Vagina (tissue), 2 donors: Measurements from ENCODE around the gene RPS6KB2. TPM values are rescaled to one million over a fixed set of nuclear protein-coding genes. Genes with fewer than 3 reads are reported as not detected.

ENCODE experiments used
- DNase-seq, 2 donors: peaks; one replicate each; pipeline ENCODE4 v3.0.0-alpha.2; 2017; ENCODE audit errors: extremely low spot score in 2 of 2
- H3K27ac ChIP-seq: fragments of 200-600 bp; sonication (generic); one replicate; pipeline ENCODE4 v1.5.1; 2019
- H3K27me3 ChIP-seq: fragments of 200-600 bp; sonication (generic); one replicate; pipeline ENCODE4 v1.5.1; 2019
- H3K36me3 ChIP-seq, 2 donors: fragments of 200-600 bp; sonication (generic); one replicate each; pipeline ENCODE4 v1.5.1; 2017 to 2019
- H3K4me1 ChIP-seq: fragments of 200-600 bp; sonication (generic); one replicate; pipeline ENCODE4 v1.5.1; 2019
- H3K4me3 ChIP-seq, 2 donors: fragments of 200-600 bp; sonication (generic); 1 replicate in 1 of 2; 2 replicates in 1 of 2; pipeline ENCODE4 v1.5.1; 2016 to 2019
- H3K9me3 ChIP-seq: fragments of 200-600 bp; sonication (generic); one replicate; pipeline ENCODE4 v1.5.1; 2019
- CTCF ChIP-seq, 3 experiments: fragments of 450-650 bp in 2 of 3; fragments of 200-600 bp in 1 of 3; sonication (generic) in 1 of 3; IDR thresholded peaks; one replicate each; pipeline ENCODE4 v1.5.1; 2017 to 2019; ENCODE audit warnings: antibody characterized with exemption in 3 of 3, mild to moderate bottlenecking in 2 of 3, moderate library complexity in 2 of 3
- POLR2A ChIP-seq, 2 donors: fragments of 450-650 bp; IDR thresholded peaks; one replicate each; pipeline ENCODE4 v1.6.1; 2017; ENCODE audit warnings: antibody characterized with exemption in 2 of 2, mild to moderate bottlenecking in 2 of 2, moderate library complexity in 2 of 2
- POLR2AphosphoS5 ChIP-seq, 2 donors: sonication (generic); formaldehyde crosslinking; IDR thresholded peaks; one replicate each; pipeline ENCODE4 v1.9.0; 2017; ENCODE audit warnings: antibody characterized with exemption in 2 of 2, mild to moderate bottlenecking in 2 of 2, low read depth in 1 of 2; ENCODE audit not compliant: insufficient read depth in 1 of 2
- intact Hi-C: fragments of 100-400 bp; cut with DNase I; formaldehyde crosslinking; loops from one replicate; pipeline ENCODE4 v1.15.1; 2023
- small RNA-seq: library from RNA; depleted of rRNA; stranded (forward); fragments of <200 nt; gene quantifications from one replicate; pipeline ENCODE3, GENCODE V24; 2016
- total RNA-seq: library from RNA; depleted of rRNA; stranded (reverse); fragments of >200 nt; gene quantifications from one replicate; pipeline ENCODE4 v1.2.3, GENCODE V29; 2016

Gene RPS6KB2
- total RNA-seq, 1 donor from 2014 or later = 50.6 TPM

DNA sequence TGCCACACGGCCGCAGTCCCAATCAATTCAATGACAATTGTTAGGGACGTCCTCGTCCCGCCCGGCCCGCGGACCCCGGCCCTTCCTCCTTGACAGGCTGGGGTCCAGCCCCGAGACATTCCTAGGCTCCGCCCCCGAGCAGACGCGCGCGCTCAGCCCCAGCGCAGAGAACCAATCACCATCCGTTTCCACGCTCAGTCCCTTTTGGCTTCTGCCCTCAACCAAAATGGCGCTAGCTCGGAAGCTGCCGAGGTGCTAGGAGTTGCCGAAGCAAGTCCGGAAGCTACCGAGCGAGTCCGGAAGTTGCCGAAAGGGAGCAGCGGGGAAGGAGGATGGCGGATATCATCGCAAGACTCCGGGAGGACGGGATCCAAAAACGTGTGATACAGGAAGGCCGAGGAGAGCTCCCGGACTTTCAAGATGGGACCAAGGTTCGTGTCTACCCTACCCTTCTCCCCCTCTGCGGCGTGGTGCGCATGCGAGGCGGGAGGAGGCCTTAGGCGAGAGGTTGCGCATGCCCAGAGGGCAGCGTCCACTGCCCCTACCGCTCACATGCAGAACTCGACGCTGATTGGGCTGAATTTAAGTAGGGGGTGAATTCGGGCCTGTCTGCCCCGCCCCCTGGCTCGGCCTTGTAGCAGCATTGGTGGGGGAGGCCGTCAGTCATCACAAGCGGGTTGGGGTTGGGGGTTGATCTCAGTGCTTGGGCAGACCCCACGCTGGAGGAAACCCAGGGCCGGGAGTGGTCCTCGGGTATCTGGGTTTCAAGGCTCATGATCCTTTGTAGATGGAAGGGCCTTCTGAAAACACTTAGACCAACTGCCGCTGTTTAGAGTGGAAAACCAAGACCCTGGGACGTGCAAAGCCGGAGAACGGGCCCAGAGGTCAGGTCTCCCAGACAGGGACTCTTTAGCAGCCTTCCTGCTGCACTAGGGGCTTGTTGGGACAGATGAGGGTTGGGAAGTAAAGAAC is 54.8 kb downstream of the RPS6KB2 start, which contains the start of gene AIP:
Gene AIP, plus strand, starts transcription at position 200 of the 972 bp plus-strand sequence. Its CDS starts 133 bp downstream, at position 333.
- TF ChIP-seq POLR2AphosphoS5 (IDR thresholded peaks at IDR 0.05; ENCODE audit: insufficient read depth in 1 of 2, low read depth in 1 of 2) (peak; percentile 96 to 97), POLR2A (IDR thresholded peaks at IDR 0.05) (peak in 1 of 2 donors; percentile 28), CTCF (IDR thresholded peaks at IDR 0.05) (peak in 1 of 3 experiments; percentile 25)
- DNase-seq = peak in 1 of 2 donors; percentile 97
- Histone ChIP-seq H3K27ac (peak within 1 kb of the TSS; percentile 78), H3K36me3 (peaks cover 0 to 11% of the 10 kb centered on the region in 2 donors), H3K27me3 (no peaks in the 10 kb centered on the region), H3K4me1 (peaks cover 33% of the 10 kb centered on the region), H3K4me3 (peak within 1 kb of the TSS; percentile 55 to 61), H3K9me3 (no peaks in the 10 kb centered on the region)
- intact Hi-C loops = no loop called here

- H3K27ac ChIP-seq = peak overlapping the region; percentile 78
- peak overlapping the region; percentile 55 to 61 for H3K4me3 ChIP-seq
- TF ChIP-seq CTCF (IDR thresholded peaks at IDR 0.05) = no peak
- TF ChIP-seq POLR2A (IDR thresholded peaks at IDR 0.05) = no peak
- no peak for TF ChIP-seq POLR2AphosphoS5 (IDR thresholded peaks at IDR 0.05; ENCODE audit: insufficient read depth in 1 of 2, low read depth in 1 of 2)
- peaks cover 0 to 11% of the 10 kb centered on the region in 2 donors for H3K36me3 ChIP-seq
- intact Hi-C loops = no loop called here
- H3K27me3 ChIP-seq = no peaks in the 10 kb centered on the region
- no peak for DNase-seq
- no peaks in the 10 kb centered on the region for H3K9me3 ChIP-seq
- H3K4me1 ChIP-seq = peaks cover 33% of the 10 kb centered on the region
These were observed 55.8 kb downstream of the RPS6KB2 start for GRCh38 chr11:67483831-67484665.

GRCh38 chr11:67484847-67485311 is 56.6 kb downstream of the RPS6KB2 start:
- no peak for TF ChIP-seq POLR2A (IDR thresholded peaks at IDR 0.05)
- no peak for TF ChIP-seq CTCF (IDR thresholded peaks at IDR 0.05)
- no peak for TF ChIP-seq POLR2AphosphoS5 (IDR thresholded peaks at IDR 0.05; ENCODE audit: insufficient read depth in 1 of 2, low read depth in 1 of 2)
- Histone ChIP-seq H3K9me3 (no peaks in the 10 kb centered on the region), H3K36me3 (peaks cover 0 to 15% of the 10 kb centered on the region in 2 donors), H3K27ac (no peak overlapping the region), H3K27me3 (no peaks in the 10 kb centered on the region), H3K4me1 (peaks cover 33% of the 10 kb centered on the region), H3K4me3 (no peak overlapping the region)
- DNase-seq = no peak
- intact Hi-C loops = no loop called here

Small RNAs within 50 kb of the gene (small RNA-seq; reads per million reads assigned to genes)
- not detected for gene RNU6-1238P

Other genes with a start within 250 kb of the RPS6KB2 start
- 100 TPM for gene GRK2, start 162.0 kb upstream of the RPS6KB2 start, total RNA-seq
- 62.9 TPM for gene ANKRD13D, start 139.2 kb upstream of the RPS6KB2 start, total RNA-seq
- 98.0 TPM for gene SSH3, start 125.0 kb upstream of the RPS6KB2 start, total RNA-seq
- 80.0 TPM for gene POLD4, start 74.9 kb upstream of the RPS6KB2 start, total RNA-seq
- gene CLCF1, start 54.9 kb upstream of the RPS6KB2 start, total RNA-seq = 20.6 TPM
- 20.6 TPM for gene RAD9A, start 36.5 kb upstream of the RPS6KB2 start, total RNA-seq
- gene PPP1CA, start 26.6 kb upstream of the RPS6KB2 start, total RNA-seq = 102 TPM
- gene TBC1D10C, start 24.4 kb upstream of the RPS6KB2 start, total RNA-seq = 6.6 TPM
- 1.7 TPM for gene CARNS1, start 12.8 kb upstream of the RPS6KB2 start, total RNA-seq
- gene PTPRCAP, start 9.2 kb downstream of the RPS6KB2 start, total RNA-seq = 18.2 TPM
- gene CORO1B, start 15.0 kb downstream of the RPS6KB2 start, total RNA-seq = 70.7 TPM
- gene GPR152, start 24.2 kb downstream of the RPS6KB2 start, total RNA-seq = not detected
- 0.98 TPM for gene CABP4, start 26.9 kb downstream of the RPS6KB2 start, total RNA-seq
- gene TMEM134, start 40.8 kb downstream of the RPS6KB2 start, total RNA-seq = 88.6 TPM
- gene AIP, start 54.5 kb downstream of the RPS6KB2 start, total RNA-seq = 82.7 TPM
- gene PITPNM1, start 76.9 kb downstream of the RPS6KB2 start, total RNA-seq = 21.9 TPM
- gene CDK2AP2, start 79.7 kb downstream of the RPS6KB2 start, total RNA-seq = 46.4 TPM
- gene CABP2, start 95.0 kb downstream of the RPS6KB2 start, total RNA-seq = not detected
- gene GSTP1, start 155.3 kb downstream of the RPS6KB2 start, total RNA-seq = 2,739 TPM
- 254 TPM for gene NDUFV1, start 178.4 kb downstream of the RPS6KB2 start, total RNA-seq
- 23.8 TPM for gene NUDT8, start 201.4 kb downstream of the RPS6KB2 start, total RNA-seq
- not detected for gene TBX10, start 211.3 kb downstream of the RPS6KB2 start, total RNA-seq
- not detected for gene ACY3, start 222.2 kb downstream of the RPS6KB2 start, total RNA-seq
- 19.9 TPM for gene ALDH3B2, start 246.1 kb downstream of the RPS6KB2 start, total RNA-seq